HG02610 (cell line): Measurements from ENCODE around the gene ZNF850.
"Not testable (repeated sequence)": the region's sequence is repeated elsewhere in the genome, so short reads cannot be mapped to it uniquely, and the experiment has no call there.

Experiments used
- ATAC-seq: cut with Tn5 transposase; IDR thresholded peaks from one replicate; pipeline ENCODE4 v1.9.1; 2021; ENCODE audit warnings: mild to moderate bottlenecking, moderate library complexity; ENCODE audit not compliant: unreplicated experiment

The ZNF850 gene

DNA sequence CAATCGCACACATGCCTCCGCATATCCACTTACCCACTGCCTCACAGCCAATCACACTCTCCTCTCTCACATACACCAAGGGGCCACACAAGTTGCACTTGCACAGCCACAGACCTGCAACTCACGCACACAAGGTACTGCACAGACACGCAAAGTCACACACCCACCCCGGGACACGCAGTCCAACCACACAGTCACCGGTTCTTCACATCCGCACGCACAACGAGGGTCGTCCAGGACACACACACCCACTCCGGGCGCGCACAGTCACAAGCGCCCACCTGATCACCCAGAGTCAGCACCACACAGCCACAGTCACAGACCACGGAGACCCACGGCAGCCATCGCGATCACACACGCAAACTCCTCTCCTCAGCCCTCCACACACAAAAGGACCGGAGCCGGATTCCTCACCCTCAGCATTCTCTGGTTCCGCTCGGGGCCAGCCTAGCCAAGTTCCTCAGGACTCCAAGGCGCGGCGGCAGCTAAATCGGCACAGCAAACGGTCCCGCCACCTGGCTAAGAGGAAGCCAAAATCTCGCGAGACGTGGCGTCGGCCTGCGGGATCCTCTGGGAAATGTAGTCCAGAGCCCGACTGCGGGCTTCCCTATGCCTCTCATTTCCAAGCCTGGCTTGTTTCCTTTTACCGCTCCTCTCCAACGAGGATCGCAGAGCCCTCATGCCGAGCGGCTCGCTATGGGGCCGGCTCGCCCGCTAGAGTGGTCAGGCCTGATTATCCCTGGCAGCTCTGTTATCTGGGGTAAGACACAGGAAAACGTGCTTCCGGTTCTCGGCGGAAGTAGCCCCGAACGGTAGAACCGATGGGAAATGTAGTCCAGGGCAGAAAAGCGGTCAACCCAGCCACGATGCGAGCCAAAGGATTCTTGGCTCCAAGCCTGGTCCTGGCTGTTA lies at the start of gene ZNF850:
TSS of gene ZNF850 (minus strand) at position 497 of the 912 bp plus-strand sequence. CDS start 10,201 bp downstream, outside the sequence.
- ATAC-seq: peak; percentile 86

DNA sequence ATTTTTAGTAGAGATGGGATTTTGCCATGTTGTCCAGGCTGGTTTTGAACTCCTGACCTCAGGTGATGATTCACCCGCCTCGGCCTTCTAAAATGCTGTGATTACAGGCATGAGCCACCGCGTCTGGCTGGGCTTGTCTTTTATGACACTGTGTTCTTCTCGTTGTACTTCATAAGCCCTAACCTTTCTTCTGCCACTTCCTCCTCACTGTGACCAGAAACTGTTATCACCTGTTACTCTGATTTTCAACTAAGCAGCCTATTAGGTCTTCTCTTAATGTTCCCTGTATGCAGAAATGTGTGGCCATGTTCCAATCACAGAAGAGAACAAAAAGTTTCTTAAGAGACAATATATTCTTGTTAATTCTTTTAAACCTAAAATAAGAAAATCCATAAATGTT lies 49.2 kb upstream of the ZNF850 start:
- ATAC-seq: no peak

DNA sequence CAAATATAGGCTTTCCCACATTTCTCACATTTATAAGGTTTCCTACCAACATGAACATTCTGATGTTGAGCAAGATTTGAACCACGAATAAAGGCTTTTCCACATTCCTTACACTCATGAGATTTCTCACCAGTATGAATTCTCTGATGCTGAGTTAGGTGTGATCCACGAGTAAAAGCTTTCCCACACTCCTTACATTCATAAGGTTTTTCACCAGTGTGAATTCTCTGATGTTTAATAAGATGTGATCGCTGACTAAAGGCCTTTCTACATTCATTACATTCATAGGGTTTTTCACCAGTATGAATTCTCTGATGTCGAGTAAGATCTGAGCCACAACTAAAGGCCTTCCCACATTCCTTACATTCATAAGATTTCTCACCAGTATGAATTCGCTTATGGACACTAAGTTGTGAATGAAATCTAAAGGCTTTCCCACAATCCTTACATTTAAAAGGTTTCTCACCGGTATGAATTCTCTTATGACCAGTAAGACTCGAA lies 46.6 kb upstream of the ZNF850 start:
- no peak for ATAC-seq

DNA sequence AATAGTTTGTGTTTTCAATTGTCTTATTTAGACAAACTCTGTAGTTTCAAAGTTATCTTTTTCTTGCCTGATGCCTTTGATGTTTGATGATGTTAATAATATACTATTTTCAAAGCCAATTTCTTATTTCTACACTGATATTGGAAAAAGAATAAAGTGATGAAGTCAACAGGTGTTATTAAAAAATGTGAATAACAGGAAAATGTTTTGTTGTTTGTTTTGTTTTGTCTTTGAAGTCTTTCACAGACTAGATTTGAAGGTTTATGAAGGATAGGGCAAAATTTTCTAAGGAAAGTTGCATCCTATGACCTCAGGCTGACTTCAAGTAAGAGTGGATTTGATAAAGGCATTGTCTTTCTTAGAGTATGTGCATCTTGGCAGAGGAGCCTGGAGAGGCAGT lies 34.4 kb upstream of the ZNF850 start:
- ATAC-seq: no peak

DNA sequence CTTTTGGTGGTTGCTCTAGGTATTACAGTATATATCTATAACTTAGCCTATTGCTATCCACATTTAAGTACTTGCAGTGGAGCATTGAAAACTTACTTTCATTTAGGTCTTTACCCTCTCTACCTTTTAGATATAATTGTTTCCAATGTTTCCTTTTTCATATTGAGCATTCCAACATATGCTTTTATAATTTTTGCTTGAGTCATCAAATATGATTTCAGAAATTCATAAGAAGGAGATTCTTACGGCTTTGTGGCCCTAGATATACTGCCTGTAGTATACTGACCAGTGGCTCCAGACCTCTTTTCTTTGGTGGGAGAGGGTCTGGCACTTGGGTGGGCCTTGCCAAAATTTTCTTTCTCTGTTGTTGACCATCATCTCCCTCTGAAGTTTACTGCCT lies 32.8 kb upstream of the ZNF850 start:
- no peak for ATAC-seq

DNA sequence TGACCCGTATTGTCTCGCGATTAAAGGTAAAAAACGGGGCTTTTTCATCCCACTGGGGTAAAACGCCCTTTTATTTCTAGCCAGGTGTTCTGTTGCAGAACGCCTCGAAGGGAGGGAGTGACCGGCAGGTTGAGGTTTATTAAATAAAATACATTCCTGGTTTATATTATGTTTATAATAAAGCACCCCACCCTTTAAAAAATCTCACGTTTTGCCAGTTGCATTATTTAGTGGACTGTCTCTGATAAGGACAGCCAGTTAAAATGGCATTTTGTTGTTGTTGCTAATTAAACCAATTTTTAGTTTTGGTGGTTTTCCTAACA lies 25.1 kb upstream of the ZNF850 start:
- ATAC-seq: no peak

DNA sequence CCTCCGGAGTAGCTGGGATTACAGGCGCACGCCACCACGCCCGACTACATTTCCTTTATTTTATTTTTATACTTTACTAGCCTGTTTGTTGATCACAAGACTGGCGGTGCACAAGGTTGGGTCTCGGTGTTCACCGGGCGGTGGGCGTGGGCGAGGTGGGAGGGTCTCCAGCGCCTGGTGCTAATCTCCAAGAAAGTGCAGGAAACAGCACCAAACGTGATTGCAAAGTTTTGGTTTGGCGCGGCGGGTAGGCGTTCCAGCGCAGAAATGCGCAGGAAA lies 24.0 kb upstream of the ZNF850 start:
- no peak for ATAC-seq

DNA sequence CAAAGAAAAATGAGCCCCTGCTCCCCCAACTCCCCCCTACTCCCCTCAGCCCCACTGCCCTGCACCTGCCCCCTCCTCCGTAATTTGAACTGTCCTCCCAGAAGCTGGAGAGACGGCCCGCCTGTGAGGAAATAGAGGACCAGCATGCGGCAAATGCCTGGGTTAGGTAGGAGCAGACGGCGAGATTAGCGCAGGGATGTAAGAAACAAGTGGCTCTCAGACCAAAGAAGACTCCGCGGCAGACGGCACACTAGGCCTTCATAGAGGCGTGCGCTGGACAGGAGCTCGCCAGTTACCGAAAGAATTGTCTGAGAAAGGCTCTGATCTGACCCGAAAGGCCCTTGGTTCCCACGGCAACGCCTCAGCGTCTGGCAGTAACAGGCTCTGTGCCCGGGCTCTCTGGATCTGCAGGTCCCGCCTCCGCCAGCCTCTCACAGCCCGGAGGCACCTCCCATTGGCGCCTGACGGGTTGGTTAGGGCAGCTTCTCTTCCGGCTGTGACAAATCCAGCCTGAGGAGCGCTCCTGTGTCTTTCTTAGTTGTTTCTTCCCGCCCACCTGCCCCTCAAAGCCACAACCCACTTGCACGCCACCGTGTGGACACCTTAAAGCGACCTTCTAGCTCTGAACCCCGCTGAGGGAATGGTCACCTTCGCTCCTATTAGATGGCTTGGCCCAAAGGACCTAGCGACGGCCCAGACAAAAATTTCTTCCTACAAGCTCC lies 19.0 kb upstream of the ZNF850 start:
- not testable (repeated sequence) for ATAC-seq

DNA sequence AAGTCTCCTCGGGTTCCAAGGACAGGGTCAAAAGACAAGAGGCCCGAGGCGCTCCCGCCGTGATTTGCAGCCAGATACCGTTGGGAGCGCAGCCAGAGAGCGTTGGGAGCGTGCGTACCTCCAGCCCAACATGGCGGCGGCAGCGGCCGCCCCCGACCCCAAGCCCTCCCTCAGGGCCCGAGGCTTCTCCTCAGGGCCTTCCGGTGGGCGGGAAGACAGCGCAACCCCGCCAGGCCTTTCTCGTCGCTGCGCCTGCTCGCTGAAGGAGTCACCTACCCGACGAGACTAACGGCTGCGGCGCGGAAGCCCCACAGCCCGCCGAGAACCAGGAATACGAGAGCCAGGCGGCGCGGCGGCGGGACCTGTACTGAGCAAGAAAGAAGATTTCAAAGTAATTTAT lies 3.2 kb upstream of the ZNF850 start:
- ATAC-seq: no peak

DNA sequence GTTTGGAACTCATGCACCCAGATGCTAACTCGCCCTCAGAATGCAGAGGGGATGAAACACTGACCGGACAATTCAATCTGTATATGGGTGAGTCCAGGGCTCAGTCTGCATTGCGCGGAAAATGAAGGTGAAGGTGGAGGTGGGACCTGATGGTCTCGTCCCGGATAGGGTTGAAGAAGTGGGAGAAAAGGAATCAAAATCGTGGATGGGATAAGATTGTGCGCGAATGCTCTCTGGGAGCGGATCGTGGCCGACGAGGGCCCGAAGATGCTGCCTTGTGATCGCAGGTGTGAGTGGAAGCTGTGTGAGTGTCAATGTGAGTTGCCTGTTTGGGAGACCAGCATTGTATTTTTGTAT lies 594 bp upstream of the ZNF850 start:
- peak; percentile 12 for ATAC-seq

DNA sequence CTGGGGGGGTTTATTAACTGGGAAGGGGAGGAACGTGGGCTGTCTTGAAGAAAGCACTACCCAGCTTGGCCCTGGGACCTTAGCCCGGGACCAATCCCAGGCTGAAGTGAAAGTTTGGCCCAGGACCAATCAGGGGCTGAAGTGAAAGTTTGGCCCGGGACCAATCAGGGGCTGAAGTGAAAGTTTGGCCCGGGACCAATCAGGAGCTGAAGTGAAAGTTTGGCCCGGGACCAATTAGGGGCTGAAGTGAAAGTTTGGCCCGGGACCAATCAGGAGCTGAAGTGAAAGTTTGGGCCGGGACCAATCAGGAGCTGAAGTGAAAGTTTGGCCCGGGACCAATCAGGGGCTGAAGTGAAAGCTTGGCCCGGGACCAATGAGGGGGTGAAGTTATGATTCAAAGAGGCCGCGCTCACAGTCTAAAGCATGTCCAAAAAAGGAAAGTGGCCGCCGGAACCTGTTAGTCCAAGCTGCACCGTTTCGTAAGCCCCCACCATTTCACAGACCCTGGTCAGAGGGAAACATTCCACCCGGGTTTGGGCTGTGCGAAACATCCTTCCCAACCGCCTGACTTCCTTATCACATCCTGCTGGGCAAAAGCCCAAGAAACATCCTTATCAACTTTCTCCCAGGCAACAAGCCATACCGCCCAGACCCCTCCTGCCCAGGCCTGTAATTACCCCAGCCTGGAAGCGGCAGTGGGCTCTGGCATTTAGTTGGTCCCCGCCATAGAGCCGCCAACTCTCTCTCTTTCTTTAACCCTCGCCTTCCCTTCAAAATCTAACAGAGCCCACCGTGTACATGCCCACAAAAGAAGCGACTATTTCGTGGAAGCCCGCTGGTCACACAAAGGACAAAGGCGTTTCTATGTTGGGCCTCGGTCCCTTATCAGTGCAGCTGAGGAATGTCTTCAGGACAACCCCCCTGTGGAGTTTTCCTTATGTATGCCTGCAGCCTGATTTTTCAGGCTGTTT lies 1.1 kb downstream of the ZNF850 start:
- no peak for ATAC-seq

DNA sequence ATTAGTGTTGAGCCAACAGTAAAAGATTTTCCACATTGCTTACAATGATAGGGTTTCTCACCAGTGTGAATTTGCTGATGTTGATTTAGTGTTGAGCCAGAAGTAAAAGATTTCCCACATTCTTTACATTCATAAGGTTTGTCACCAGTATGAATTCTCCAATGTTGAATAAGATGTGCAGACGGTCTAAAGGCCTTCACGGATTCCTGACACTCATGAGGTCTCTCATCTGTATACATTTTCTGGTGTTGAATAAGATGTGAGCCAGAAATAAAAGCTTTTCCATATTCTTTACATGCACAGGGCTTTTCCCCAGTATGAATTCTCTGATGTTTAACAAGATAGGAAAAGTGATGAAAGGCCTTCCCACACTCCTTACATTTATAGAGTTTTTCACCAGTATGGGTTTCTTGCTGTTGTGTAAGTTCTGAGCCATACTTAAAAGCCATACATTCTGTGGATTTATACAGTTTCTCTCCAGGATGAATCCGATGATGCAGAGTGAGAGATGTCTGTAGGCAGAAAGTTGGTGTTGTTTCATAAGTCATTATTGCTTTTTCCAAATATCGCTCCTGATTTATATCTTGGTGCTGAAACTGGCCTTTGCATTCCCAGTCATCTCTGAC lies 22.4 kb downstream of the ZNF850 start:
- no peak for ATAC-seq

DNA sequence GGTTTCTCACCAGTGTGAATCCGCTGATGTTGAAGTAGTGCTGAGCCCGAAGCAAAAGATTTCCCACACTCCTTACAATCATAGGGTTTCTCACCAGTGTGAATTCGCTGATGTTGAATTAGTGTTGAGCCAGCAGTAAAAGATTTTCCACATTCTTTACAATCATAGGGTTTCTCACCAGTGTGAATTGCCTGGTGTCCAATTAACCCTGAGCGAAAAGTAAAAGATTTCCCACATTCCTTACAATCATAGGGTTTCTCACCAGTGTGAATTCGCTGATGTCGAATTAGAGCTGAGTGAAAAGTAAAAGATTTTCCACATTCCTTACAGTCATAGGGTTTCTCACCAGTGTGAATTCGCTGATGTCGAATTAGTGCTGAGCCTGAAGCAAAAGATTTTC lies 23.0 kb downstream of the ZNF850 start:
- not testable (repeated sequence) for ATAC-seq

DNA sequence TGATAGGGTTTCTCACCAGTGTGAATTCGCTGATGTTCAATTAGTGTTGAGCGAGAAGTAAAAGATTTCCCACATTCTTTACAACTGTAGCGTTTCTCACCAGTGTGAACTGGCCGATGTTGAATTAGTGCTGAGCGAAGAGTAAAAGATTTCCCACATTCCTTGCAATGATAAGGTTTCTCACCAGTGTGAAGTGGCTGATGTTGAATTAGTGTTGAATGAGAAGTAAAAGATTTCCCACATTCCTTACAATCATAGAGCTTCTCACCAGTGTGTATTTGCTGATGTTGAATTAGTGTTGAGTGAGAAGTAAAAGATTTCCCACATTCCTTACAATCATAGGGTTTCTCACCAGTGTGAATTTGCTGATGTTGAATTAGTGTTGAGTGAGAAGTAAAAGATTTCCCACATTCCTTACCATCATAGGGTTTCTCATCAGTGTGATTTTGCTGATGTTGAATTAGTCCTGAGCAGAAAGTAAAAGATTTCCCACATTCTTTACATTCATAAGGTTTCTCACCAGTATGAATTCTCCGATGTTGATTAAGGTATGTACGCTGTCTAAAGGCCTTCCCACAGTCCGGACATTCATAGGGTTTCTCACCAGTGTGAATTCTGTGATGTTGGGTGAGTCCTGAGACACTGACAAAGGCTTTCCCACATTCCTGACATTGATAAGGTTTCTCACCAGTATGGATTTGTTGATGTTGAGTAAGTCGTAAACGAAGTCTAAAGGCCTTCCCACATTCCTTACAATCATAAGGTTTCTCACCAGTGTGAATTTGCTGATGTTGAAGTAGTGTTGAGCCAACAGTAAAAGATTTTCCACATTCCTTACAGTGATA lies 24.0 kb downstream of the ZNF850 start:
- ATAC-seq: no peak

DNA sequence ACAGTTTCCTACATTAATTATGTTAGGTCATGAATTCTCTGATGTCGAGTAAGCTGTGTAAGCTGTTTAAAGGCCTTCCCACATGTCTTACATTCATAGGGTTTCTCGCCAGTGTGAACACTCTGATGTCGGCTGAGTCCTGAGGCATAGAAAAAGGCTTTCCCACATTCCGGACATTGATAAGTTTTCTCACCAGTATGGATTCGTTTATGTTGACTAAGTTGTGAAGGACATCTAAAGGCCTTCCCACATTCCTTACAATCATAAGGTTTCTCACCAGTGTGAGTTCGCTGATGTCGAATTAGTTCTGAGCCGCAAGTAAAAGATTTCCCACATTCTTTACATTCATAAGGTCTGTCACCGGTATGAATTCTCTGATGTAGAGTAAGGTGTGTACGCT lies 24.9 kb downstream of the ZNF850 start:
- no peak for ATAC-seq

DNA sequence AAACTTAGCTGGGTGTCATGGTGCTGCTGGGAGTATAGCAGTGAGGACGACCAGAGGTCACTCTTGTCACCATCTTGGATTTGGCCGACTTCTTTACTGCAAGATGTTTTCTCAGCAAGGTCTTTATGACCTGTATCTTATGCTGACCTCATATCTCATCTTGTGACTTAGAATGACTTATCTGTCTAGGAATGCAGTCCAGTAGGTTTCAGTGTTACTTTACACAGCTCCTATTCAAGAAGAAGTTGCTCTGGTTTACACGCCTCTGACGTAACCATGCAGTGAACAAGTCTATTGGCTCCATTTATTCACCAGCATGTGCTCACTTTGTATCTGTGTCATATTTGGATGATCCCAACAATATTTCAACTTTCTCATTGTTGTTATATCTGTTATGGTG lies 26.7 kb downstream of the ZNF850 start:
- no peak for ATAC-seq

DNA sequence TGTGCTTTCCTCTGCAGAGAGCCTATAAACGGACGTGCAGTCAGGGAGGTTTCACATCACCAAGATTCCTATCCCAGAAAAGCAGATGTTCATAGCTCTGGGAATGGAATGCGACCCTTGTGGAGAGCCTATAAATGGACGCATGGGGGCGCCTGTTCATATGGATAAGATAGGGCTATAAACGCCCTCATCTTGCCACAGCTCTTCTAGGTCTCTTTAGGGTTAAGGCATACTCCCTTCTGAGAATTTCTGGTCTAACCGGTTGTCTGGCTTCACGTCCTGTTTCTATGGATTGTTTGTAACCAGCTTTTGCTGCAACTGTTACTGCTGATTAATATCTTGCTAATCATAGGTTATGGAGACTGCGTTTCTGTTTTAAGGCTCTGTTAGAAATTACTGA lies 36.4 kb downstream of the ZNF850 start:
- ATAC-seq: not testable (repeated sequence)

DNA sequence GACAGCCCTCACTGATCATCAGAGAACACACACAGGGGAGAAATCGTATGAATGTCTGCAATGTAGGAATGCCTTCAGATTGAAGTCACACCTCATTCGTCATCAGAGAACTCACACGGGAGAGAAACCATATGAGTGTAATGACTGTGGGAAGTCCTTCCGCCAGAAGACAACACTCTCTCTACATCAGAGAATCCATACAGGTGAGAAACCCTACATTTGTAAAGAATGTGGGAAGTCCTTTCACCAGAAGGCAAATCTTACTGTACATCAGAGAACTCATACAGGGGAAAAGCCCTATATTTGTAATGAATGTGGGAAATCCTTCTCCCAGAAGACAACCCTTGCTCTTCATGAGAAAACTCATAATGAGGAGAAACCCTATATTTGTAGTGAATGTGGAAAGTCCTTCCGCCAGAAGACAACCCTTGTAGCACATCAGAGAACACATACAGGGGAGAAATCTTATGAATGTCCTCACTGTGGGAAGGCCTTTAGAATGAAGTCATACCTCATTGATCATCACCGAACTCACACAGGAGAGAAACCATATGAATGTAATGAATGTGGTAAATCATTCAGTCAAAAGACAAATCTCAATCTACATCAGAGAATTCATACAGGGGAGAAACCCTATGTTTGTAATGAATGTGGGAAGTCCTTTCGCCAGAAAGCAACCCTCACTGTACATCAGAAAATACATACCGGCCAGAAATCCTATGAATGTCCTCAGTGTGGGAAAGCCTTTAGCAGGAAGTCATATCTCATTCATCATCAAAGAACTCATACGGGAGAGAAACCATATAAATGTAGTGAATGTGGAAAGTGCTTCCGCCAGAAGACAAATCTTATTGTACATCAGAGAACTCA lies 52.7 kb downstream of the ZNF850 start:
- ATAC-seq: no peak

DNA sequence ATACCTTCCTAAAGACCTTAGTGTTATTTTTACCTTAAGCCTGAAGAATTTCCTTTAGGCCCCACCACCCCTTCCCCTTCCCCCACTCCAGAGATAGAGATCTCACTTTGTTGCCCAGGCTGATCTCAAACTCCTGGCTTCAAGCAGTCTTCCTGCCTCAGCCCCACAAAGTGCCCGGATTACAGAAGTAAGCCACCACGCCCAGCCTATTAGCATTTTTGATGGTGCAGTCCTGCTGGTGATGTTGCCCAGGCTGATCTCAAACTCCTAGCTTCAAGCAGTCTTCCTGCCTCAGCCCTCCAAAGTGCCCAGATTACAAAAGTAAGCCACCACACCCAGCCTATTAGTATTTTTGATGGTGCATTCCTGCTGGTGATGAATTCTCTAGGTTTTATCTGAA lies 63.2 kb downstream of the ZNF850 start:
- no peak for ATAC-seq
